GM12801 (cell line): ENCODE data around the gene RAB8B.

Source experiments
- CTCF ChIP-seq: IDR thresholded peaks from one replicate; pipeline ENCODE4 v1.5.1; 2011; ENCODE audit warnings: control low read depth; ENCODE audit not compliant: insufficient read length; ENCODE audit errors: extremely low read depth

Gene RAB8B

DNA sequence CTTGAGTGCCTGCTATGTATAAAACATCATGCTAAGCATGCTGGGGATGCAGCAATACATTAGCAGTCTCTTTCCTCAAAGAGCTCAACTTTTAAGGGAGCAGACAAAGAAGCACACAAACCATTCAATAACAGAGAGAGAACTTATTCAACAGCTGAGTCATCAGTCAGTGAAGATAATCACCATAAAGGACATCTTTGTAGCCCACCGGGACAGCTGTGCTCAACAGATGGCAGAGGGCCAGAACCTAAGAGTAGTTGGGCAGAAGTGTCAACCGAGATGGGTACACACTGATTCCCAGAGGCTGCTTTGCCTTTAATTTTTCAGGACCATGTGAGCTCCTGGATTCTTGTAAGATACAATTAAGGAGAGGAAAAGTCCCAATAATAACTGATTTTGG, 4.2 kb upstream of the RAB8B start:
- TF ChIP-seq CTCF = no peak

GRCh38 chr15:63186065-63186464, 3.3 kb upstream of the RAB8B start:
- no peak for TF ChIP-seq CTCF

GRCh38 chr15:63187589-63188226, 1.7 kb upstream of the RAB8B start:
- no peak for TF ChIP-seq CTCF

GRCh38 chr15:63188247-63188925, 1.0 kb upstream of the RAB8B start:
- no peak for TF ChIP-seq CTCF

- no peak for TF ChIP-seq CTCF
Measured at GRCh38 chr15:63189941-63190768, 749 bp downstream of the RAB8B start.

DNA sequence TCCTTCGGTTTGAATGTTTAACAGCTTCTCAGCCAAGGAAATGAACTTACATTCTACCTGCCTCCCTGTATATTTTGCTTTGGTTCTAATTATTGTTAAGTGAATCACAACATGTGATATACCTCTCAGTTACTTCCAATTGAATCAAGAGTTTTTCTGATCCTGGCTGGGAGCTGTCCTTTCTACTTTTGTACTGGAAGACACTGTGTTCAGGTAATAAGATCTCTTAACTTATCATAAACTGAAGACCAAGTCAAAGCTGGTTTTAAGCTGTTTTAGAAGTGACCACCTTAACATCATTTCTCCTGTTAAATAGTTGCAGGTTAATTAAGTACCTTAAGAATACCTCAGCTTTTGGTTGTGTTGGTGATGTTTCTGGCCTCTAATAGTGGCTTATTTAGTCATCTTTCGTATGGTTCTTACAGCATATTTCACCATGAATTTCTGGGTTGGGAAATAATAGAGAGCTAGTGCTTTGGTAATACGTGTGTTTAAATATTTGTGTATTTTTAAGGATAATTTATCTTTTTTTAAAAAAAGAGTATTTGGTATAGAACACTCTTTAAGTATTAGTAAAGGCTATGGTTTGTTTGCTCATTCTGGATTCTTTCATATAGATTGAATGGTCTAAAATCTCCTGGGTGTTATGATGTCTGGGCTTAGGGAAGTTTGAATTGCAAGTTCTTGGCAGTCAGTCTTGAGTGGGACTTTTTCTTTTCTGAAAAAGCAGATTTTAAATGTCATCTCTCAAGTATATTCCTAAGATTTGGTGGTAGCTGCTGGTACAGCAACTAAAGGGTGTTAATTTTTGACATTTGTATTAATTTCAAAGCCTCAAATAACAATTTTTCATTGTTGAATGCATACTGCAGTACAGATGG, 1.6 kb downstream of the RAB8B start:
- no peak for TF ChIP-seq CTCF
